ENCODE results near the gene VEPH1.

The VEPH1 gene

DNA sequence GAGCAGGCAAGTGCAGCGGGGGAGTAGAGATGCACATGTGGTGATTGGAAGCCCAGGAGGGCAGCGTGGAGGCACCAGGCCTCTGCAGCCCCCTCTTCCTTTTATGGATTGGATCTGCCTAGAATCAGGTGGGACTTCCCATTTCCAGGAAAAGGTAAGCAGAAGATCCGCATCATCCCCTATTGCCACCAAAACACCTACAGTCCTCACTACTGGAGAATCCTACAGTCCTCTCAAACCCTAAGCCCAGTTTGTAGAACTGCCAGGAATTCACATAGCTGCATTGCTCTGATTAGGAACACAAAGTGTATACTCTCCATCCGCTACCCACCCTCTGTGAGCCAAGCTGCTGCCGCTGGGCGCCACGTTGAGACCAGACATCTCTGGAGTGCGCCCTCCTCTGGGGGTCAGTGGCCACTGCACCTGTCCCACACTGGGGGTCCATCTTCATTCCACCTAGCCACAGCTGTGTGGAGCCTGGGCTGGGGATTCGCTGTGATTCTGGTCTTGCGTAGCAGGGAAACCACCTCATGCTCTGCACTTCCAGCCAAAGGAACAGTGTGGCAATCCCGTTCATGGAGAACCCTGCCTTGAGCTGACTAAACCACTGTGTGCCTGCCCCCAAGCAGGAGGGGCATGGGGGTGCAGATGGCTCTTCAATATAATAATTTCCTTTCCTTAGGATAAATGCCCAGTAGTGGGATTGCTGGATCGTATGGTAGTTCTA lies 155.5 kb downstream of the VEPH1 start:
- in situ Hi-C loops (cut with HindIII; ENCODE audit: low sequenced_read_pairs), result no loop called here
- TF ChIP-seq, protein P1, sequence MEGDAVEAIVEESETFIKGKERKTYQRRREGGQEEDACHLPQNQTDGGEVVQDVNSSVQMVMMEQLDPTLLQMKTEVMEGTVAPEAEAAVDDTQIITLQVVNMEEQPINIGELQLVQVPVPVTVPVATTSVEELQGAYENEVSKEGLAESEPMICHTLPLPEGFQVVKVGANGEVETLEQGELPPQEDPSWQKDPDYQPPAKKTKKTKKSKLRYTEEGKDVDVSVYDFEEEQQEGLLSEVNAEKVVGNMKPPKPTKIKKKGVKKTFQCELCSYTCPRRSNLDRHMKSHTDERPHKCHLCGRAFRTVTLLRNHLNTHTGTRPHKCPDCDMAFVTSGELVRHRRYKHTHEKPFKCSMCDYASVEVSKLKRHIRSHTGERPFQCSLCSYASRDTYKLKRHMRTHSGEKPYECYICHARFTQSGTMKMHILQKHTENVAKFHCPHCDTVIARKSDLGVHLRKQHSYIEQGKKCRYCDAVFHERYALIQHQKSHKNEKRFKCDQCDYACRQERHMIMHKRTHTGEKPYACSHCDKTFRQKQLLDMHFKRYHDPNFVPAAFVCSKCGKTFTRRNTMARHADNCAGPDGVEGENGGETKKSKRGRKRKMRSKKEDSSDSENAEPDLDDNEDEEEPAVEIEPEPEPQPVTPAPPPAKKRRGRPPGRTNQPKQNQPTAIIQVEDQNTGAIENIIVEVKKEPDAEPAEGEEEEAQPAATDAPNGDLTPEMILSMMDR (IDR thresholded peaks at IDR 0.05; ENCODE audit: low read depth, low read length), result peak; percentile 33

DNA sequence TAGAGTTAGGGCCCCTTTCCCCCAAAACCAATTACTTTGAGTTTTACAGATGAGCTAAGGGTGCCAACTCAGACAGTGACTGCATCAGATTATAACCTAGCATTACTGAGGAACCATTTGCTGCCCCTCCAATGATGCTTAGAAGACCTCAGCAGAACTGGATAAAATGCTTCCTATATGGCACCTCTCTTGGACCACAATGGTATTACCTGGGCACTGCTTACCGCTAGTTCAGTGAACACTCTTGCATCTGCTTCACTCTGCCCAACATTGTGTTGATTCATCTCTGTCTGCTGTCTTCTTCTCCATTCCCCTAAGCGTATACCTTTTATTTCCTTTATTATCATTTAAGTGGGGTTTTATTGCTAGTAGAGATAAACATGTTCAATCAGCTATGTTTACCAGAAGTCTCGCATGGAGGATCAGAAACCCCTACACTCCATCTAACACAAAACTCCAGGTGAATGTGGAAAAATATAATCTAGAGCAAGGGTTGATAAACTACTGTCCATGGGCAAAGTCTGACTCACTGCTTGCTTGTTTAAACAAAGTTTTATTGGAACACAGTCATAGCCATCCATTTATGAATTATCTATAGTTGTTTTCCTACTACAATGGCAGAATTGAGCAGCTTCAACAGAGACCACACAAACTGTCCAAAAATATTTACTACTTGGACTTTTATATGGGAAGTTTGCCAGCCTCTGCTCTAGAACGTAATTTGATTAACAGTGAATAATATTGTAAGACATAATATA lies 166.8 kb downstream of the VEPH1 start:
- no peak overlapping the region for H3K4me3 ChIP-seq (ENCODE audit: low read depth, low read length)
- TF ChIP-seq, protein P1 (IDR thresholded peaks at IDR 0.05; ENCODE audit: low read depth, low read length), result no peak
- in situ Hi-C loops (cut with HindIII; ENCODE audit: low sequenced_read_pairs), result no loop called here
- no peak for DNase-seq (ENCODE audit: low read depth, low spot score)

More for the DNA sequence above, 155.5 kb downstream of the VEPH1 start:
- no peak overlapping the region for H3K4me3 ChIP-seq (ENCODE audit: low read depth, low read length)
- DNase-seq (ENCODE audit: low read depth, low spot score), result no peak

DNA sequence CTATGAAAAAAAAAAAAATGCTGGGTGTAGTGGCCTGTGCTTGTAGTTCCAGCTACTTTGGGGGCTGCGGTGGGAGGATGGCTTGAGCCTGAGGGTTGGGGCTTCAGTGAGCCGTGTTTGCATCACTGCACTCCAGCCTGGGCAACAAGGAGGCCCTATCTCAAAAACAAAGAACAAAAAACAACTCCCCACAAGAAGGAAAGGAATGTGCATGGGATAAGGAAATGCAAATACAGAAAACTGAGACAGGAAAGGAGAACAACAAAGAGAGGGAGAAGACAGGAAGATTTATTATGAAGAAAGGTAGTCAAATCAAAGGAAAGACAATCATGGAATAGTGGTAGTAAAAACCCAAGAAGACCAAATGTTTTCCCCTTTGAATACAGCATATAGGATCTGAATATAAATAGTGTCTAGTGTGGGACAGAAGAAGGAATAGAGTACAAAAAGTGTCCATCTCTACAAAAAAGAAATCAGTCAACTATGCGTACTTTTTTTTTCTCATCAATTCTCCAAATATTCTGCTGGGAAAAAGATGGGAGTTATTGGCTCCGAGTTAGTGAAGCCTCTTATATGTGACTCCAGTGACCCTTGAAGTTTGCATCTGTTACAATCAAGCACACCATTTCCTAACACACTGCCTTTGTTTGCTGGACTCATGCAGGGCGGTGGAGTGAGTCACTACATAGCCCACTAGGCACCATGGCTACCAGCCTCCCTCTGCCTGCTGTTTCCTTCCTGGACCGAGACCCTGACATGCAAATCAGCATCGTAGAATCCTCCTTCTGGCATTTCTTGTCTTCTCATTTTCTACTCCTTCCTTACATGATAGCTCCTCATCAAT lies 167.8 kb downstream of the VEPH1 start:
- no peak overlapping the region for H3K4me3 ChIP-seq (ENCODE audit: low read depth, low read length)
- peak; percentile 84 for DNase-seq (ENCODE audit: low read depth, low spot score)
- TF ChIP-seq, protein P1 (IDR thresholded peaks at IDR 0.05; ENCODE audit: low read depth, low read length), result no peak
- in situ Hi-C loops (cut with HindIII; ENCODE audit: low sequenced_read_pairs), result no loop called here

DNA sequence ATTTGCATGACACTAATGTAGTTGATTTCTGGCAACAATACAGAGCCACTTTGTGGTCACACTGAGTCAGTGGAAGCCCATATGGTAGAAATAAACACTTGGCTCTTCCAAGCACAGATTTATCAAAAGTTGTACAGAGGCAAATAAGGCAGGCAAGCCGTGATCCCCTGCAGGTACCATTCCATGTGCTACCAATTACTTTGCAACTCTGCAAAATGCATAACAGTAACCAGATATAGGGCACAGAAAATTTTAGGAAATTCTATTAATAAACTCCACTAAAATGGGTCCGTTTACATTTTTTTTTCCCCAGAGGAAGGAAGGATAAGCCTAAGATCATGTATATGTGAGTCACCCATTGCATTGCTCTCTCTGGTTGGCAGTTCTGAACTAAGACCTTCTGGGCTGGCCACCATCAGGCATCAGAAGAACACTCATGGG lies 169.6 kb downstream of the VEPH1 start:
- TF ChIP-seq, protein P1 (IDR thresholded peaks at IDR 0.05; ENCODE audit: low read depth, low read length), result no peak
- in situ Hi-C loops (cut with HindIII; ENCODE audit: low sequenced_read_pairs), result no loop called here
- no peak overlapping the region for H3K4me3 ChIP-seq (ENCODE audit: low read depth, low read length)
- DNase-seq (ENCODE audit: low read depth, low spot score), result peak; percentile 72

DNA sequence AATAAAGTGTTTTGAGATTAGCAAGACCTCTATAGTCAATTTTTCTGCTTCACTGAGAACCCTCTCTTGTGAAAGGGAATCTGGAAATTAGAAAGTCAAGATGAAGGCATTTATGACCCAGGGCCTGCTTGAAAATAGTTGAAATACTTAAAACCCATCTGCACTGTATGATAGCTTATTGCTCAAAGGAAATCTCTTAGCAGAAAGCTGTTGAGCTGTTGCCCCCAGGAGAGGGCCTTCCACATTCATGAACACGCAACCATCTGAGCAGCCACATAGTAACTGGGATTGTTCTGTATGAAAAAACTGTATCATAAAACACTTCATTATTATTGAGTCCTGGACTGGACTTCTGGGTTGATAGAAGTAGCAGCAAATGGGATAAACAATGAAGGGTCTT lies 173.0 kb downstream of the VEPH1 start:
- no peak for DNase-seq (ENCODE audit: low read depth, low spot score)
- TF ChIP-seq, protein P1 (IDR thresholded peaks at IDR 0.05; ENCODE audit: low read depth, low read length), result no peak
- no peak overlapping the region for H3K4me3 ChIP-seq (ENCODE audit: low read depth, low read length)
- in situ Hi-C loops (cut with HindIII; ENCODE audit: low sequenced_read_pairs), result no loop called here

DNA sequence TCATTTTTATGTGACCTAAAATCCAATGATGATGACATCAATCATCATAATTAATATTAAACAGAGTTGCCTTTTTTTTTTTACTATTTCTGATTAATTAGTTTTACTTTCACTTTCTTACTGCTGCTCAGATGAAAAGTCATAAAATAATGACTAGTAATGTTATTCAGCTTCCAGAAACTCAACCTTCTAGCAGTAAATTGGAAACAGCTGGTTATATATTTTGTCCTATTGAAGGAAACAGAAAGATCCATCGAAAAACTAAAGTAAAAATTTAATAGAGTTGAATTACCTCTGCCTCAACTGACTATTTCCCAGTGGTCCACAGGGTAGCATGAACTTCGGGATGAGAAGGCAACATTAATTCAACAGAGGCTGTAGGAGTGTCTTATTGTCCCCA lies 173.7 kb downstream of the VEPH1 start:
- in situ Hi-C loops (cut with HindIII; ENCODE audit: low sequenced_read_pairs), result no loop called here
- peak; percentile 29 for DNase-seq (ENCODE audit: low read depth, low spot score)
- H3K4me3 ChIP-seq (ENCODE audit: low read depth, low read length), result no peak overlapping the region
- TF ChIP-seq, protein P1 (IDR thresholded peaks at IDR 0.05; ENCODE audit: low read depth, low read length), result no peak

All from astrocyte of the spinal cord (primary cell).